LNCaP clone FGC (cell line): ENCODE measurements around the gene BACH2.
"Not testable (repeated sequence)": the region's sequence is repeated elsewhere in the genome, so short reads cannot be mapped to it uniquely, and the experiment has no call there.

Experiments
- DNase-seq: peaks from one replicate; pipeline ENCODE4 v3.0.0-alpha.2; 2011; ENCODE audit warnings: low read depth
- H3K4me3 ChIP-seq: 2 replicates; pipeline ENCODE4 v1.5.1; 2011; ENCODE audit warnings: mild to moderate bottlenecking, low read depth, low read length, control low read depth
- CTCF ChIP-seq: IDR thresholded peaks from 2 replicates; pipeline ENCODE4 v1.5.1; 2012; ENCODE audit warnings: mild to moderate bottlenecking; ENCODE audit not compliant: control insufficient read depth, insufficient read depth; ENCODE audit errors: extremely low read depth

Gene BACH2

GRCh38 chr6:89977808-89978748, 318.6 kb downstream of the BACH2 start:
- no peak for DNase-seq
- no peak overlapping the region for H3K4me3 ChIP-seq
- no peak for TF ChIP-seq CTCF

GRCh38 chr6:89976694-89977020, 320.0 kb downstream of the BACH2 start:
- no peak for TF ChIP-seq CTCF
- no peak for DNase-seq
- H3K4me3 ChIP-seq, result no peak overlapping the region

GRCh38 chr6:89975991-89976693, 320.5 kb downstream of the BACH2 start:
- no peak overlapping the region for H3K4me3 ChIP-seq
- DNase-seq, result no peak

GRCh38 chr6:89975366-89975765, 321.3 kb downstream of the BACH2 start:
- no peak for DNase-seq
- H3K4me3 ChIP-seq, result no peak overlapping the region
- no peak for TF ChIP-seq CTCF

More at GRCh38 chr6:89975991-89976693, 320.5 kb downstream of the BACH2 start:
- TF ChIP-seq CTCF, result no peak

- no peak overlapping the region for H3K4me3 ChIP-seq
- no peak for TF ChIP-seq CTCF
- DNase-seq, result no peak
Observed at GRCh38 chr6:89974834-89975233, 321.8 kb downstream of the BACH2 start.

- no peak for DNase-seq
- H3K4me3 ChIP-seq, result no peak overlapping the region
- TF ChIP-seq CTCF, result no peak
Observed at GRCh38 chr6:89972025-89972381, 324.6 kb downstream of the BACH2 start.

GRCh38 chr6:89971338-89972024, 325.2 kb downstream of the BACH2 start:
- H3K4me3 ChIP-seq, DNase-seq: not testable (repeated sequence)
